Measurements from ENCODE around the gene RSPH10B2. TPM values are rescaled to one million over a fixed set of nuclear protein-coding genes. Genes with fewer than 3 reads are reported as not detected.
A peak's percentile ranks its signal among the peaks of the same experiment; 100 is the strongest.
"Not testable (repeated sequence)": the region's sequence is repeated elsewhere in the genome, so short reads cannot be mapped to it uniquely, and the experiment has no call there.

Gene RSPH10B2
- total RNA-seq, 1 experiment from 2014 or later = not detected

GRCh38 chr7:6837081-6837480, 83.2 kb downstream of the RSPH10B2 start:
- not testable (repeated sequence) for DNase-seq (ENCODE audit: low read depth)

GRCh38 chr7:6842278-6842921, 88.5 kb downstream of the RSPH10B2 start:
- peak; percentile 45 for DNase-seq (ENCODE audit: low read depth)

- not testable (repeated sequence) for DNase-seq (ENCODE audit: low read depth)
These were observed 89.2 kb downstream of the RSPH10B2 start for GRCh38 chr7:6843092-6843491.

GRCh38 chr7:6843654-6844053, 89.8 kb downstream of the RSPH10B2 start:
- DNase-seq (ENCODE audit: low read depth) = not testable (repeated sequence)

- not testable (repeated sequence) for DNase-seq (ENCODE audit: low read depth)
These were observed 92.1 kb downstream of the RSPH10B2 start for GRCh38 chr7:6845971-6846449.

GRCh38 chr7:6847751-6848150, 93.8 kb downstream of the RSPH10B2 start:
- not testable (repeated sequence) for DNase-seq (ENCODE audit: low read depth)

Other genes starting within 250 kb of the RSPH10B2 start
- not detected in 2 replicates for gene GRID2IP, start 202.6 kb upstream of the RSPH10B2 start, total RNA-seq (2014; rRNA removed; shearing (Covaris generic))
- 41.7 and 55.9 TPM in 2 replicates for gene ZDHHC4, start 176.6 kb upstream of the RSPH10B2 start, total RNA-seq (2014; rRNA removed; shearing (Covaris generic))
- 30.5 and 38.1 TPM in 2 replicates for gene INTS15, start 164.1 kb upstream of the RSPH10B2 start, total RNA-seq (2014; rRNA removed; shearing (Covaris generic))
- 0.88 and 1.0 TPM in 2 replicates for gene ZNF853, start 138.5 kb upstream of the RSPH10B2 start, total RNA-seq (2014; rRNA removed; shearing (Covaris generic))
- gene ZNF316, start 116.8 kb upstream of the RSPH10B2 start, total RNA-seq (2014; rRNA removed; shearing (Covaris generic)) = 13.8 and 17.4 TPM in 2 replicates
- 12.2 and 16.4 TPM in 2 replicates for gene ZNF12, start 47.2 kb upstream of the RSPH10B2 start, total RNA-seq (2014; rRNA removed; shearing (Covaris generic))
- 40.3 and 45.0 TPM in 2 replicates for gene CCZ1B, start 72.2 kb downstream of the RSPH10B2 start, total RNA-seq (2014; rRNA removed; shearing (Covaris generic))